ENCODE measurements around the gene GCGR.

- TF ChIP-seq CHD2 (IDR thresholded peaks at IDR 0.05; ENCODE audit: low read length, partially characterized antibody) = no peak
- TF ChIP-seq FOXJ3 (CRISPR knock-in tag; IDR thresholded peaks at IDR 0.05) = no peak
- TF ChIP-seq, protein P1, sequence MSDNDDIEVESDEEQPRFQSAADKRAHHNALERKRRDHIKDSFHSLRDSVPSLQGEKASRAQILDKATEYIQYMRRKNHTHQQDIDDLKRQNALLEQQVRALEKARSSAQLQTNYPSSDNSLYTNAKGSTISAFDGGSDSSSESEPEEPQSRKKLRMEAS (IDR thresholded peaks at IDR 0.05; ENCODE audit: low read depth) = no peak
- no peak for TF ChIP-seq EP300 (IDR thresholded peaks at IDR 0.05; ENCODE audit: borderline replicate concordance in 1 of 2, low read depth in 1 of 2, low read length in 1 of 2)
- no peak for TF ChIP-seq CTCF (IDR thresholded peaks at IDR 0.05)
- TF ChIP-seq GATA2 (CRISPR knock-in tag; IDR thresholded peaks at IDR 0.05) = no peak
- TF ChIP-seq FOSL2 (IDR thresholded peaks at IDR 0.05; ENCODE audit: borderline replicate concordance, low read depth) = no peak
- TF ChIP-seq YY1 (IDR thresholded peaks at IDR 0.05; ENCODE audit: low read depth) = no peak
- no peak for TF ChIP-seq TAF1 (IDR thresholded peaks at IDR 0.05; ENCODE audit: borderline replicate concordance, low read depth, low read length)
- no peak; the same call in 1 of the 2 replicates for TF ChIP-seq POLR2AphosphoS5 (IDR thresholded peaks at IDR 0.05; ENCODE audit: low read depth, low read length)
- TF ChIP-seq TCF12 (IDR thresholded peaks at IDR 0.05) = no peak
Observed at GRCh38 chr17:81833921-81834830, 30.2 kb downstream of the GCGR start.

Measured in SK-N-SH (cell line).